ENCODE data around the gene RSF1. TPM values are rescaled to one million over a fixed set of nuclear protein-coding genes. Genes with fewer than 3 reads are reported as not detected.

Gene RSF1
- total RNA-seq, 4 donors from 2014 or later: 42.2 to 60.7 (median 46.6) TPM

DNA sequence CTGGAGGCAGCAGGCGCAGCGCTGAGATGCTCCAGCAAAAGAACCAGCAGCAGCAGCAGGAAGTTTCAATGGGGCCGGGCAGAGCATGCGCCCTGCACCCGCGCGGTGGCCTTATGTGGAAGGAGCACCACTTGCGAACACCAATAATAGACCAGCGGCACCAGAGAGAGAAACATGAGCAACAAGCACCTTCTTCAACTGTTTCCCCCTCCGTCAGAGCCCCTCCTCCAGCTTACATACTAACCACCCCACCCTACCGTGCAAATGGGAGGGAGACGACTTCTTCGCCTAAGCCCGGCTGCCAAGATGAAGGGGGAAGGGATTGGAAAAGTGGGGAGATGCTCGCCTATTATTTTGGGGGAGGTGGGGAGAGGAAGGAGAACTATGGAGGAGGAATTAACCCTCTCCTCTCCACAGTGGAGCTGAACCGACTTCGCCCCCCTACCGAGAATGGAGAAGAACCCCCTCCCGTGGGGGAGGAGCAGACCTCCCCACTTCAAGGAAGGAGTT lies 1.1 kb downstream of the RSF1 start:
- ATAC-seq (ENCODE audit: low FRiP score): peak; percentile 42
- no peak for TF ChIP-seq CTCF (IDR thresholded peaks at IDR 0.05)
- peak; percentile 48 for DNase-seq (ENCODE audit: low spot score)

GRCh38 chr11:77815459-77815858 lies 5.1 kb downstream of the RSF1 start:
- TF ChIP-seq CTCF (IDR thresholded peaks at IDR 0.05): no peak
- no peak for ATAC-seq (ENCODE audit: low FRiP score)

DNA sequence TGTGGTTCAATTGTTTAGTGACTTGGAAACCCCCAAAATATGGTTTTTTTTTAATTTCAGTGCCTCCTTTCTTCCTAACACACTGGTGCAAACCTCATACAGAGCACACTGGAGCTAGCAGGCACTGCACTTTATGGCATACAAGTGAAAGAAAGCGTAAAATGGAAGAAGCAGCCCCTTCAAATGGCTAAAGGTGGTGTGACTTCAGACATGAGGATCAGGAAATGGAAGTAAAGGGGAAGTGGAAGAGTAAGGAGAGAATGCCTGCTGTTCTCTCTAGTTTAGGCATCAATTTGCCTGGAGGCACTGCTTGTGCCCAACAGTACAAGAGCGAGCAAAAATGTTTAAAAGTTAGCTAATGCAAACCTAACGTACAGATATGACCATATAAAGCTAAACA lies 5.7 kb downstream of the RSF1 start:
- ATAC-seq (ENCODE audit: low FRiP score): no peak
- no peak for DNase-seq (ENCODE audit: low spot score)
- TF ChIP-seq CTCF (IDR thresholded peaks at IDR 0.05): no peak

More at GRCh38 chr11:77815459-77815858, 5.1 kb downstream of the RSF1 start:
- DNase-seq (ENCODE audit: low spot score): no peak

GRCh38 chr11:77813256-77813655 lies 7.3 kb downstream of the RSF1 start:
- DNase-seq (ENCODE audit: low spot score) (no peak), ATAC-seq (ENCODE audit: low FRiP score) (no peak)
- TF ChIP-seq CTCF (IDR thresholded peaks at IDR 0.05): no peak

- DNase-seq (ENCODE audit: low spot score): no peak
- ATAC-seq (ENCODE audit: low FRiP score): no peak
- no peak for TF ChIP-seq CTCF (IDR thresholded peaks at IDR 0.05)
Observed at GRCh38 chr11:77806993-77807392, 13.5 kb downstream of the RSF1 start.

DNA sequence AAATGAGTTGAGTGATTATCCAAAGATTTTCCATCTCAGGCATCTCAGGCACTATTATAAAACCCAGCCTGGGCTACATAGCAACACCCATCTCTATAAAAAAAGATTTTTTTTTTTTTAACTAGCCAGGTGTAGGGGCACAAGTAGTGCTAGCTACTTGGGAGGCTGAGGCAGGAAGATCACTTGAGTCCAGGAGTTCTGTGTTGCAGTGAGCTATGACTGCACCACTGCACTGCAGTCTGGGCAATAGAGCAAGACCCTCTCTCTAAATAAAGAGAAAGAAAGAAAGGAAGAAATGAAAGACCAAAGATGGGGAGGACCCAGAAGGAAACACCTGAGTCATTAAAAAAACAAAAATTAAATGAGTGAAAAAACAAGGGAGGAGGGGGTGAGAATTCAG lies 14.1 kb downstream of the RSF1 start:
- no peak for ATAC-seq (ENCODE audit: low FRiP score)
- no peak for DNase-seq (ENCODE audit: low spot score)
- no peak for TF ChIP-seq CTCF (IDR thresholded peaks at IDR 0.05)

- ATAC-seq (ENCODE audit: low FRiP score): no peak
- TF ChIP-seq CTCF (IDR thresholded peaks at IDR 0.05): no peak
- DNase-seq (ENCODE audit: low spot score): no peak
Observed at GRCh38 chr11:77801477-77801876, 19.0 kb downstream of the RSF1 start.
